ENCODE measurements around the gene HNRNPH2.

DNA sequence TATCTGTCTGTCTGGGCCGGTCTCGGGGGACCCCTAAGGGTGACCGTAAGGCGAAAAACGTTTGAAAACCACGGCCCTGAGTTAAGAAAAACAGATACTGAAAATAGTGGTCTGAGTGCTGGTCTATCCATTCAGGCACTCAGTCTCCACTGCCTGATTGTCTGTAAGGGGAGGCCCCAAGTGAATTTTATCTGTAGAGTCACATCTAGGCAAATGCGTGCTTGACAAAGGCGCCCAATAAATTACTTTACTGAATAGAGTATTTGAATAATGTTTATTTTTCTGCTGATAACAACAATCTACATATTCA, 465 bp downstream of the HNRNPH2 start:
- TF ChIP-seq CTCF (IDR thresholded peaks at IDR 0.05; ENCODE audit: low read length) = no peak
- TF ChIP-seq EZH2phosphoT487 (IDR thresholded peaks at IDR 0.05; ENCODE audit: low read length) = no peak
- no peak for TF ChIP-seq EZH2 (optimal IDR thresholded peaks at IDR 0.05; ENCODE audit: low read depth, low read length)

All from MM.1S (cell line).